ENCODE data around the gene WIZ. TPM values are rescaled to one million over a fixed set of nuclear protein-coding genes. Genes with fewer than 3 reads are reported as not detected.

WIZ gene
- total RNA-seq, 1 experiment from 2014 or later, result 27.3 TPM

- no peaks in the 10 kb centered on the region for H3K9me3 ChIP-seq (ENCODE audit: insufficient read depth, low read depth)
- no peak overlapping the region for H2AFZ ChIP-seq
- H3K4me1 ChIP-seq (replicated peaks; ENCODE audit: insufficient read depth), result peaks cover 10% of the 10 kb centered on the region; the same call in 1 of the 2 replicates
- TF ChIP-seq CTCF (conservative IDR thresholded peaks at IDR 0.05), result peak; percentile 43
- no peak for TF ChIP-seq EZH2 (IDR thresholded peaks at IDR 0.05; ENCODE audit: low read depth)
- H4K20me1 ChIP-seq (ENCODE audit: insufficient read depth), result no peaks in the 10 kb centered on the region
- no peaks in the 10 kb centered on the region for H3K27me3 ChIP-seq (ENCODE audit: insufficient read depth, low read depth)
- H3K27ac ChIP-seq, result no peak overlapping the region
- H3K36me3 ChIP-seq (ENCODE audit: low read depth), result no peaks in the 10 kb centered on the region
- H3K9me2 ChIP-seq (ENCODE audit: insufficient read depth), result no peaks in the 10 kb centered on the region
- POLR2A ChIA-PET (ENCODE audit: unreplicated experiment), result interaction anchor here (0.5 to 0.9 kb wide), 3 partner anchors 9 to 382 kb away, joined by 3 to 6 read pairs (median 5); no protein-coding TSS in a partner anchor
- BruUV-seq (replicated peaks), result no TSS peak
- no peak overlapping the region for H3K4me2 ChIP-seq
- no peak for DNase-seq
- CTCF ChIA-PET, result no interaction called here
- H3F3A ChIP-seq (ENCODE audit: insufficient read depth, low read depth), result peaks cover 21% of the 10 kb centered on the region
- no peak overlapping the region for H3K4me3 ChIP-seq
- no peaks in the 10 kb centered on the region for H3K79me2 ChIP-seq (ENCODE audit: low read depth)
- intact Hi-C loops (cut with micrococcal nuclease; ENCODE audit: unreplicated experiment), result no loop called here
Observed at GRCh38 chr19:15453906-15454860, 4.4 kb upstream of the WIZ start.

GRCh38 chr19:15453091-15453578 lies 3.4 kb upstream of the WIZ start:
- peaks cover 10% of the 10 kb centered on the region; the same call in 1 of the 2 replicates for H3K4me1 ChIP-seq (replicated peaks; ENCODE audit: insufficient read depth)
- no peaks in the 10 kb centered on the region for H3K79me2 ChIP-seq (ENCODE audit: low read depth)
- H3F3A ChIP-seq (ENCODE audit: insufficient read depth, low read depth), result peaks cover 31% of the 10 kb centered on the region
- no peaks in the 10 kb centered on the region for H3K9me2 ChIP-seq (ENCODE audit: insufficient read depth)
- H3K4me2 ChIP-seq, result peak overlapping the region; percentile 86
- peak overlapping the region; percentile 40; the same call in 1 of the 2 replicates for H3K4me3 ChIP-seq
- no peaks in the 10 kb centered on the region for H4K20me1 ChIP-seq (ENCODE audit: insufficient read depth)
- ChIA-PET POLR2A (ENCODE audit: unreplicated experiment) (interaction anchor here (0.6 kb wide), 4 partner anchors 17 to 1317 kb away, joined by 3 to 51 read pairs (median 8); partner anchors contain the start of gene ASF1B), CTCF (interaction anchor here (1.6 kb wide), 1 partner anchor 34 kb away, joined by 3 read pairs; the partner anchor contains the start of gene AKAP8L)
- no peak for DNase-seq
- H2AFZ ChIP-seq, result peak overlapping the region; percentile 78; the same call in 1 of the 2 replicates
- no TSS peak for BruUV-seq (replicated peaks)
- H3K9me3 ChIP-seq (ENCODE audit: insufficient read depth, low read depth), result no peaks in the 10 kb centered on the region
- H3K27me3 ChIP-seq (ENCODE audit: insufficient read depth, low read depth), result no peaks in the 10 kb centered on the region
- no peak for TF ChIP-seq EZH2 (IDR thresholded peaks at IDR 0.05; ENCODE audit: low read depth)
- TF ChIP-seq CTCF (conservative IDR thresholded peaks at IDR 0.05), result no peak
- H3K36me3 ChIP-seq (ENCODE audit: low read depth), result no peaks in the 10 kb centered on the region
- intact Hi-C loops (cut with micrococcal nuclease; ENCODE audit: unreplicated experiment), result no loop called here
- H3K27ac ChIP-seq, result no peak overlapping the region

Measured in PC-9 (cell line).